H4 (cell line): ENCODE measurements around the gene KIF16B. TPM values are rescaled to one million over a fixed set of nuclear protein-coding genes. Genes with fewer than 3 reads are reported as not detected.
"Not testable (repeated sequence)": the region's sequence is repeated elsewhere in the genome, so short reads cannot be mapped to it uniquely, and the experiment has no call there.

Source experiments
- DNase-seq: peaks from one replicate; pipeline ENCODE4 v3.0.0-alpha.2; 2015; ENCODE audit warnings: low spot score
- total RNA-seq: library from RNA; depleted of rRNA; stranded (reverse); fragments of >200 nt; shearing (Covaris generic); gene quantifications from 2 replicates; pipeline ENCODE4 v1.2.3, GENCODE V29; 2014

The KIF16B gene
- total RNA-seq, 1 experiment from 2014 or later = 5.0 TPM

- no peak for DNase-seq
Measured at GRCh38 chr20:16526433-16527380, 46.5 kb downstream of the KIF16B start.

GRCh38 chr20:16522651-16523050 lies 50.6 kb downstream of the KIF16B start:
- peak; percentile 67 for DNase-seq

- no peak for DNase-seq
Measured at GRCh38 chr20:16520154-16520553, 53.1 kb downstream of the KIF16B start.

GRCh38 chr20:16519673-16520072 lies 53.6 kb downstream of the KIF16B start:
- DNase-seq = not testable (repeated sequence)

- DNase-seq = no peak
Measured at GRCh38 chr20:16518784-16519084, 54.5 kb downstream of the KIF16B start.

GRCh38 chr20:16517946-16518783 lies 55.1 kb downstream of the KIF16B start:
- DNase-seq = peak; percentile 40

GRCh38 chr20:16516794-16517193 lies 56.5 kb downstream of the KIF16B start:
- DNase-seq = no peak

- DNase-seq = no peak
Measured at GRCh38 chr20:16515046-16515445, 58.2 kb downstream of the KIF16B start.

- no peak for DNase-seq
Measured at GRCh38 chr20:16514140-16514539, 59.1 kb downstream of the KIF16B start.

GRCh38 chr20:16505894-16506293 lies 67.4 kb downstream of the KIF16B start:
- no peak for DNase-seq

- no peak for DNase-seq
Measured at GRCh38 chr20:16501301-16501700, 71.9 kb downstream of the KIF16B start.

- DNase-seq = no peak
Measured at GRCh38 chr20:16500197-16500596, 73.1 kb downstream of the KIF16B start.

GRCh38 chr20:16498526-16499253 lies 74.6 kb downstream of the KIF16B start:
- DNase-seq = no peak

- no peak for DNase-seq
Measured at GRCh38 chr20:16497896-16498295, 75.4 kb downstream of the KIF16B start.

GRCh38 chr20:16493486-16493885 lies 79.8 kb downstream of the KIF16B start:
- DNase-seq = no peak

GRCh38 chr20:16491294-16491905 lies 81.8 kb downstream of the KIF16B start:
- DNase-seq = no peak

- DNase-seq = no peak
Measured at GRCh38 chr20:16490696-16491095, 82.6 kb downstream of the KIF16B start.

GRCh38 chr20:16488616-16489015 lies 84.6 kb downstream of the KIF16B start:
- no peak for DNase-seq

GRCh38 chr20:16488086-16488485 lies 85.2 kb downstream of the KIF16B start:
- no peak for DNase-seq

- no peak for DNase-seq
Measured at GRCh38 chr20:16486532-16486931, 86.7 kb downstream of the KIF16B start.

- no peak for DNase-seq
Measured at GRCh38 chr20:16485401-16485800, 87.8 kb downstream of the KIF16B start.

- no peak for DNase-seq
Measured at GRCh38 chr20:16483024-16483423, 90.2 kb downstream of the KIF16B start.
